Right lobe of liver (tissue), 6 donors: Measurements from ENCODE around the gene ACTL9. TPM values are rescaled to one million over a fixed set of nuclear protein-coding genes. Genes with fewer than 3 reads are reported as not detected.

ENCODE experiments used
- ATAC-seq, 4 donors: fragments of 200-7000 bp; cut with Tn5 transposase; one replicate each; pipeline ENCODE4 v1.9.1; 2020; ENCODE audit warnings: mild to moderate bottlenecking in 4 of 4, moderate library complexity in 4 of 4
- DNase-seq, 3 donors: peaks; one replicate each; pipeline ENCODE4 v3.0.0-alpha.2; 2020
- H3K27ac ChIP-seq, 3 donors: fragments of 200-600 bp; one replicate each; pipeline ENCODE4 v1.8.0; 2022
- H3K27me3 ChIP-seq, 2 donors: fragments of 200-600 bp; one replicate each; pipeline ENCODE4 v1.8.0; 2022
- H3K36me3 ChIP-seq, 4 donors: fragments of 200-600 bp; sonication (generic) in 1 of 4; one replicate each; pipeline versions ENCODE4 v1.5.1 to v1.8.0; 2017 to 2022; ENCODE audit warnings: control low read depth in 1 of 4
- H3K4me1 ChIP-seq, 4 donors: fragments of 200-600 bp; sonication (generic) in 1 of 4; one replicate each; pipeline versions ENCODE4 v1.5.1 to v1.8.0; 2017 to 2022; ENCODE audit warnings: control low read depth in 1 of 4
- H3K4me3 ChIP-seq, 3 donors: fragments of 200-600 bp; one replicate each; pipeline ENCODE4 v1.8.0; 2022
- H3K9me3 ChIP-seq, 4 donors: fragments of 200-600 bp; sonication (generic) in 1 of 4; one replicate each; pipeline versions ENCODE4 v1.5.1 to v1.8.0; 2017 to 2022; ENCODE audit warnings: control low read depth in 1 of 4
- CTCF ChIP-seq, 4 donors: fragments of 200-600 bp in 3 of 4; fragments of 450-650 bp in 1 of 4; IDR thresholded peaks; one replicate each; pipeline versions ENCODE4 v1.5.1 to v1.8.0; 2016 to 2022; ENCODE audit warnings: antibody characterized with exemption in 4 of 4, mild to moderate bottlenecking in 2 of 4
- POLR2A ChIP-seq: fragments of 450-650 bp; IDR thresholded peaks from one replicate; pipeline ENCODE4 v1.6.1; 2017; ENCODE audit warnings: antibody characterized with exemption, mild to moderate bottlenecking
- WGBS: methylation state at CpG from one replicate; pipeline ENCODE4 v1.1.6; 2018; ENCODE audit warnings: low coverage, low lambda C conversion rate; ENCODE audit not compliant: insufficient coverage; ENCODE audit errors: missing lambda C conversion rate; 5-methylcytosine and 5-hydroxymethylcytosine counted together
- intact Hi-C, 2 donors: fragments of 100-400 bp; cut with DNase I; formaldehyde crosslinking; loops; one replicate each; pipeline versions ENCODE4 v1.11.2 to v1.14.1; 2022
- total RNA-seq, 6 experiments: library from RNA; depleted of rRNA in 2 of 6; stranded (reverse); fragments of >200 nt in 2 of 6; fragmentation: NEBNext Ultra II Directional in 3 of 6; extraction: Animal tissue kit (Norgen Biotek cat#: 25700) in 3 of 6; gene quantifications; one replicate each; pipeline versions ENCODE4 v1.1.0 to v1.2.4, GENCODE V29; 2016 to 2023
- donor health status: DM: no; HTN: yes; CAD: no.
- donor health status: DM: no; HTN: no; CAD: no.
- donor health status: DM: no; HTN: no; CAD: no.
- donor health status: DM: no; HTN: yes; CAD: no.
- donor health status: DM: no; HTN: yes; CAD: no.

ACTL9 gene
- total RNA-seq, 6 experiments from 2014 or later, result not detected

DNA sequence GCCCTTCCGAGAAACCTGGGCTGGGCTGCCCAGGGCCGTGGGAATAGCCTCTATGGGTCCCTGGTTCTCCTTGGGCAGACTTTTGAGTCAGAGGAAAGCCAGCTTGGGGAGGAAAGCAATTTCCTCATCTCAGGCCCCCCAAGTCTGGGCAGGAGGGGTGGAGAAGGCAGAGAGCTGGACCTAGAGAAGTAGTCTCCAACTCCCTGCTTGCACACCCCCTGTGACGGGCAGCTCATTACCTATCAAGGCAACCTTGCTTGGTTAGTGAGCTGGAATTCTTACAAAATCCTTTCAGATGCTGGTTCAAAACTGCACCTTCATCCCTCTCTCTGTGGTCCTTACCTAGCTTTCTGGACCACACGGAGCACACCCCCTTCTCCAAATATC is 33.9 kb downstream of the ACTL9 start:
- no peak for DNase-seq
- H3K27me3 ChIP-seq, result no peaks in the 10 kb centered on the region
- H3K27ac ChIP-seq, result no peak overlapping the region
- no peaks in the 10 kb centered on the region for H3K4me1 ChIP-seq
- ATAC-seq, result peak in 1 of 4 donors; percentile 13
- no peaks in the 10 kb centered on the region for H3K9me3 ChIP-seq
- TF ChIP-seq POLR2A, result no peak
- no peak overlapping the region for H3K4me3 ChIP-seq
- intact Hi-C loops, result no loop called here
- H3K36me3 ChIP-seq, result no peaks in the 10 kb centered on the region
- whole genome bisulfite sequencing, result 13% methylated on average over 1 of the region's 4 CpGs

- ATAC-seq (peak in 1 of 4 donors; percentile 20), DNase-seq (no peak)
- Histone ChIP-seq H3K9me3 (no peaks in the 10 kb centered on the region), H3K4me1 (no peaks in the 10 kb centered on the region), H3K36me3 (no peaks in the 10 kb centered on the region), H3K27ac (no peak overlapping the region), H3K27me3 (no peaks in the 10 kb centered on the region), H3K4me3 (no peak overlapping the region)
- intact Hi-C loops, result no loop called here
- no CpG with 5 or more reads among the region's 22 CpGs for WGBS
- no peak for TF ChIP-seq CTCF (IDR thresholded peaks at IDR 0.05)
- no peak for TF ChIP-seq POLR2A
Measured at GRCh38 chr19:8663920-8664670, 34.5 kb downstream of the ACTL9 start.

- DNase-seq (no peak), ATAC-seq (no peak)
- Histone ChIP-seq H3K36me3 (no peaks in the 10 kb centered on the region), H3K4me3 (no peak overlapping the region), H3K27me3 (no peaks in the 10 kb centered on the region), H3K9me3 (no peaks in the 10 kb centered on the region), H3K27ac (no peak overlapping the region), H3K4me1 (no peaks in the 10 kb centered on the region)
- intact Hi-C loops, result no loop called here
- TF ChIP-seq POLR2A (no peak), CTCF (IDR thresholded peaks at IDR 0.05) (no peak)
- WGBS, result 70% methylated on average over 4 of the region's 4 CpGs
Measured at GRCh38 chr19:8662263-8662662, 36.3 kb downstream of the ACTL9 start.

DNA sequence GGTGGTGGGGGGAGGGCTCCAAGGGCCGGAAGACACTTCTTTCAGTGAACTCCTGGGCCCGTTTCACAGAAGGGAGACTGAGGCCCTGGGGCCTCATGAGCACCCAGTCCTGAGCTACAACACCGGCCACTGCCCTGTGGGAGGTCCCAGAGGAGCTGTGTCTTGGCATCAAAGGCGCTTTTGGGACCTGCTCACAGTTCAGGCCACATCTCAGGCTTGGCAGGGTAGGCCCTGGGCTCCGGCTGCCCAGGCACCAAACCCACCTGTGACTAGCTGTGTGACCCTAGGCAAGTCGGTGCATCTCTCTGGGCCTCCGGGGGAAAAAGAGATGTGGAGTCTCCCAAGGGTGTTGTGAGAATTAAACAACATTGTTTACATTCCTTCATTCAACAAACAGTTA is 38.7 kb downstream of the ACTL9 start:
- Histone ChIP-seq H3K36me3 (no peaks in the 10 kb centered on the region), H3K9me3 (no peaks in the 10 kb centered on the region), H3K27me3 (no peaks in the 10 kb centered on the region), H3K4me3 (no peak overlapping the region), H3K27ac (no peak overlapping the region), H3K4me1 (no peaks in the 10 kb centered on the region)
- ATAC-seq (no peak), DNase-seq (no peak)
- WGBS, result no CpG with 5 or more reads among the region's 7 CpGs
- TF ChIP-seq CTCF (IDR thresholded peaks at IDR 0.05), result no peak
- no peak for TF ChIP-seq POLR2A
- intact Hi-C loops, result no loop called here

DNA sequence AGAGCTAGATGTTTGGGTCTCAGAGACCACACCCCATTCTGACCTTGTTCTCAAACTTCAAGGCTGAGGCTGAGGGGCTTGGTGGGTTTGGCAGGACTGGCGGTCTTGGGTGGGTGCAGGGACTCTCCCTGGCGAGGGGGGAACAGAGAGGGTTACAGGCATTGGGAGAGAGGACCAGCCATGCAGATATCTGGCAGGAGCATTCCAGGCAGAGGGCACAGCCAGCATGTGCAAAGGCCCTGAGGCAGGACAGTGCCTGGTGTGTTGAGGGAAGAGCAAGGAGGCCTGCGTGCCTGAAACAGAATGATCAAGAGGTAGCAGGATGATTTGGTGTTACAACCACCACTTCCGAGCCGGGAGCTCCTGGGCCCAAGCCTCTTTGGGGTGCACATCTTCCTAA is 40.7 kb downstream of the ACTL9 start:
- Histone ChIP-seq H3K27me3 (no peaks in the 10 kb centered on the region), H3K9me3 (no peaks in the 10 kb centered on the region), H3K36me3 (no peaks in the 10 kb centered on the region), H3K4me1 (no peaks in the 10 kb centered on the region), H3K27ac (no peak overlapping the region), H3K4me3 (no peak overlapping the region)
- ATAC-seq (no peak), DNase-seq (no peak)
- intact Hi-C loops, result no loop called here
- WGBS, result 60% methylated on average over 1 of the region's 5 CpGs
- TF ChIP-seq POLR2A (no peak), CTCF (IDR thresholded peaks at IDR 0.05) (no peak)
